Central memory CD4-positive, alpha-beta T cell (primary cell): ENCODE data around the gene MRTFA.
"Not testable (repeated sequence)": the region's sequence is repeated elsewhere in the genome, so short reads cannot be mapped to it uniquely, and the experiment has no call there.

Experiments used
- DNase-seq: peaks from one replicate; pipeline ENCODE4 v3.0.0; 2022

Gene MRTFA

GRCh38 chr22:40406063-40406890 lies 230.2 kb downstream of the MRTFA start:
- DNase-seq = no peak

- no peak for DNase-seq
Observed at GRCh38 chr22:40405178-40406062, 231.1 kb downstream of the MRTFA start.

- no peak for DNase-seq
Observed at GRCh38 chr22:40404251-40405177, 232.0 kb downstream of the MRTFA start.

DNA sequence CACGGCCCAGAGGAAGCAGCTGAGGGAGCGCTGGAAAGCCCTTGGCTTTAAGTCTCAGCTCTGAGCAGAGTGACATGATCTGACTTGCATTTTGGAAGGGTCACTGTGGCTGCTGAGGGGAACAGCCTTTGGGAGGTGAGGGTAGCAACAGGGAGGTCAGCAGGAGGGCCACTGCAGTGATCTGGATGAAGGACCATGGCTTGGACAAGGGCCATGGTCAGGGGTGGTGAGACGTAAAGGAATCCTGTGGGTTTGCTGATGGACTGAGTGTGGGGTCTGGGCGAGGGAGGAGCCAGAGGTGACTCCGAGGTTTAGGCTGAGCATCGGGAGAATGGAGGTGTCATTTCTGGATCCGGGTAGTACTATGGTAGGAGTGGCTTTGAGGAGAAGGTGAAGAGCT lies 232.9 kb downstream of the MRTFA start:
- no peak for DNase-seq

- DNase-seq = no peak
Observed at GRCh38 chr22:40403141-40403540, 233.4 kb downstream of the MRTFA start.

GRCh38 chr22:40401981-40402406 lies 234.5 kb downstream of the MRTFA start:
- no peak for DNase-seq

DNA sequence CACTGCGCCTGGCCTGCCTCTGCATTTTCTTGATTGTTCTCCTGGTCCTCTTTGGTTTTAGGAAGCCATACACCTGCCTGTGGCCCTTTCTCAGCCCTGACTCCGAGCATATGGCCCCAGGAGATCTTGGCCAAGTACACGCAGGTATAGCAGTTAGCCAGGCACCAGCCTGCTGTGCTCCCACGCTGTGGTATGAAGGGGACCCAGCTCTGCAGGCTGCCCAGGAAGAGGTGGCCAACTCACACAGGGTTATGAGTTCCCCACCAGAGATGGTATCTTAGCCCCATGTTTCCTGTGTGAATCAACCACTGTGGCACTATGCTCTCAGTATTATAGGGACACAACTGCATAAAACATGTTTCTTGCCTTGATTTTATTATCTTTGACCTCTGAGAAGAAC lies 235.0 kb downstream of the MRTFA start:
- peak; percentile 65 for DNase-seq

- DNase-seq = peak; percentile 66
Observed at GRCh38 chr22:40400159-40400558, 236.4 kb downstream of the MRTFA start.

- DNase-seq = no peak
Observed at GRCh38 chr22:40399621-40400020, 236.9 kb downstream of the MRTFA start.

GRCh38 chr22:40397396-40397795 lies 239.1 kb downstream of the MRTFA start:
- no peak for DNase-seq

DNA sequence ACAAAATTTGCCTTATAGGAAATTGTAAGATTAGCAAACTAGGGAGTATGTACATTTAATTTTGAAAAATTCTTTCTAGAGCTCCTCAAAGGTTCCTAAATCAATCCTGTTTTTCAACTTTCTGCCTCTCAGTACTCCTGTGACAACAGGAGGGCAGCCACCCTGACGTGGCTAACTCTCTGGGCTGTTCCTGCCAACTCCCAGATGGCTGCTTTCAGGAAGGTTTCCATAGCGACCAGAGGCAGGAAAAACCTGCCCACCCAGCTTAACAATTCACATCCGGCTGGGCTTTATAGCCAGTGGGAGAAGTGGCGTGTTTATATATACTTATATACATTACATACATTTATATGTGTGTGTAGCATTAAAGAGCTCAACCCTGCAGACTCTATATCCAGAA lies 239.6 kb downstream of the MRTFA start:
- no peak for DNase-seq

DNA sequence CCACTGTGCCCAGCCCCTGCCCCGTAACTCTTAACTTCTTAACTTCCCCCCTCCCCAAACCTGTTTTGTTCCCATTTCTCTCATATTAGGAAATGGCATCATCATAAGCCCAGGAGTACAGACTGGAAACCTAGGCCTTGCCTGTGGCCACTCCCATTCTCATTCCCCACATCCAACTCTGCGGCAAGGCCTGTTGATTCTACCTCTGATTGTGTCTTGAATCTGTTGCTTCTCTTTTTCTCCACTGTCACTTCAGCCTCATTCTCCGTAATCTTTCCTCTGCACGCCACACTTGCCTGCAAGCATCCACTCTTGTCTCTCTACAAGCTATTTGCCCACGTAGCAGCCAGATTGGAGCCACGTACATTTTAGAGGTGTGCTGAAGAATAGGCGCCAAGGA lies 240.9 kb downstream of the MRTFA start:
- DNase-seq = no peak

DNA sequence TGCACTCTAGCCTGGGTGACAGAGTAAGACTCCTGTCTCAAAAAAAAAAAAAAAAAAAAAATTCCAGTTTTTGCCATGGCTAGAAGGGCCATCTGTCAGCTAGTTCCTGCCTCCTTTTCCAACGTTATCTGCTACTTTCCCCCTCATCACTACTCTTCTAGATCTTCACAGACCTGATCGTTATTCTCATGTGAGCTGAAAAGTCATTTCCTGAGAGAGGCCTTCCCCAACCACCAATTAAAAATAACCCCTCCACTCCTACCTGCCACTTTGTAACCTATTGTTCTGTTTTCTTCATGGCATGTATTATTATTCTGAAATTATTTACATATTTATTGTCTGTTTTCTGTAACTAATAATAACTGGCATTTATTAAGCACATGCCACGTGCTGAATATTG lies 241.9 kb downstream of the MRTFA start:
- DNase-seq = no peak

GRCh38 chr22:40392618-40393017 lies 243.9 kb downstream of the MRTFA start:
- DNase-seq = no peak

DNA sequence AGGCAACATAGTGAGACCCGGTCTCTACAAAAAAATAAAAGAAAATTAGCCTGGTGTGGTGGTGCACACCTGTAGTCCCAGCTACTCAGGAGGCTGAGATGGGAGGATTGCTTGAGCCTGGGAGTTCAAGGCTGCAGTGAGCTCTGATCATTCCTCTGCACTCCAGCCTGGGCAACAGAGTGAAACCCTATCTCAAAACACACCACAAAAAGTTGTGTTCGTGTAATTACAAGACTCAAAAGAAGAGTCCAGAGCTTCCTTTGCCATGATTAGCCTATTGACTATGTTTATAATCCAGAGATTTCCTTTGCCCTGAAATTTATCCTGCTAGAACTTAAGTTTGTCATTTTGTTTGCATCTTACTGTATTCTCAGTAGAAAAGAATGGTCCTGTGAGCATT lies 245.1 kb downstream of the MRTFA start:
- DNase-seq = no peak

DNA sequence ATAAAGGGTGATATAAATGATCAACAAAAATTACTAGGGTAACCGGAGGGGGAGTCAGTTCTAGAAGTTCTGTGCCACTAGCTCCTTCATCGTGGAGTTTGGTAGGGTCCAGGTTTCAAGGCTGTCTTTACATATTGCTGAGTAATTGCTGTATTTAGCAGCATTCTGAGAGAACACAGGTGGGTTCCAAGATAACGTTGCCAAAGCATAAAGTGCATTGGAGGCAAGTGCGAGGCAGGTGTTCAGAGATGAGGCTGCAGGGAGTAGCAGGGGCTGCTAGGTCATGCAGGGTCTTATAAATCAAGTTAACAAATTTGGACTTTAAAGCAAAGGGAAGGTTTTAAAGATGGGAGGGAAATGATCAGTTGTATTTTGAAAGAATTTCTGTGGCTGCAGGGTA lies 248.3 kb downstream of the MRTFA start:
- no peak for DNase-seq

DNA sequence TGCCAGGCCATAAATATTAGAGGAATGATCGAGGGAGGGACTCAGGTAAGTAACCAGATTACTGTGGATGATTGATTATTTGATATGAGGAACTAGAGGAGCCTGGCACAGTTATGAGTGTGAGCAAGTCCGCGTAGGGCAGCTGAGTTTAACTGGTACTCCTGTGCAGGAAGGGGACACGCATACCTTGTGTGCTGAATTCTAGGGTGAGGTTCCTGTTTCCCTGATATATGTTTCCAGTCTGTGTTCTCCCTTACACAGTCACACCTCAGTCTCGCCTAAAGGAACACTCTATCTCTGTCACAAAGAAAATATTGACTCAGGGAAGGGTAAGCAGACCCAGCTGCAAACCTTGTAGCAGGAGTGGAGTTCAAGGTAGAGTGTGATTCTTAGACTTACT lies 248.8 kb downstream of the MRTFA start:
- DNase-seq = no peak

DNA sequence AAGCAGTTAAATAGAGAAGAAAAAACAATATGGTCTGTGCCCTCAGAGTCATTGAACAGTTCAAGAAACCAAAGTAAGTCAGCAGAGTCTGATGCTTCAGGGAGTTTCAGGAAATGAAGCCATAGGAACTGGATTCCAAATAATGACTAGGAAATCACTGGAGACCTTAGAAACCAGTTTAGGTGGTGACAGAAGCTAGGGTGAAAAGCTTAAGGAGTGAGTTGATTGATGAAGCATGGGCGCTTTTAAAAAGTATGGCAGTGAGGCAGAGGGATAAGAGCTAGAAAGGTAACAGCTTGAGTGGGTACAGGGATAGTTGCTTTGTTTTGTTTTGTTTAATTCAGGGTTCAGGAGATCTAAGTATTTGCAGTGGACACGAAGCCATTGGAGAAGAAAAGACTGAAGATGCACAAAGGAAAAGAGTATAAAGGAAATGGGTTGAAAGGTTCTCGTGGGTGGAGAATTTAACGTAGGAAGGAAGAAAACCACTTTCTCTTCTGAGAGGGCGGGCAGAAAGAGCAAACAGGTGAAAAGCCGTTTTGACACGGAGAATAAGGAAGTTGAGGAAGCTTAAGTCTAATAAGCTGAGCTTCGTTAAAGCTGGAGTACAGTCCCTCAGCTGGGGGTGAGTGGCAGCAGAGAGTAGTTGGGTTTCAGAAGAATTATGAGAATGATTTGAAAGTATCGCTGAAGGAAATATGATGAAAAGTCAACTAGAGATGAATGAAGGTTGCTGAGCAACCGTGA lies 251.3 kb downstream of the MRTFA start:
- DNase-seq = peak; percentile 59

GRCh38 chr22:40383905-40384304 lies 252.6 kb downstream of the MRTFA start:
- no peak for DNase-seq

GRCh38 chr22:40381461-40381860 lies 255.1 kb downstream of the MRTFA start:
- DNase-seq = no peak

DNA sequence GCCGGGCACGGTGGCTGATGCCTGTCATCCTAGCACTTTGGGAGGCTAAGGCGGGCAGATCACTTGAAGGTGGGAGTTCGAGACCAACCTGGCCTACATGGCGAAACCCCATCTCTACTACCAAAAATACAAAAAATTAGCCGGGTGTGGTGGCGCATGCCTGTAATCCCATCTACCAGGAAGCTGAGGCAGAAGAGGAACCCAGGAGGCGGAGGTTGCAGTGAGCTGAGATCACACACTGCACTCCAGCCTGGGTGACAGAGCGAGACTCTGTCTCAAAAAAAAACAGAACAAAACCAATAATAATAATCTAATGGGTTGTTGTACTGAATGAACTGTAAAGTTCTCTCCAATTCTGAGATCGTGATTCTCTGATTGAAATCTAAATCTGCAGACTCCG lies 258.1 kb downstream of the MRTFA start:
- not testable (repeated sequence) for DNase-seq

DNA sequence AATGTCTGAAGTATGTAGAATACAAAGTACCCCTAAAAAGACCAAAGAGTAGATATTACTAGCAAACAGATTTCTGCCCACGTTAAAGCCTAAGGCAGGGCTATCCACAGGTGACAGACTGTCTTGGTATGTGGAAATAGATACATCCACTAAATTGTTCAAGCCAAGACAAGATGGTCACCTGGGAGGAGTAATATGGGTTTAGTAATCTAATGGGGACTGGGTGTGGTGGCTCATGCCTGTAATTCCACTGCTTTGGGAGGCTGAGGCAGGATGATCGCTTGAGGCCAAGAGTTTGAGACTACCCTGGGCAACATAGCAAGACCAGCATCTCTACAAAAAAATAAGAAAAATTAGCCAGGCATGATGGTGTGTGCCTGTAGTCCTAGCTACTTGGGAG lies 258.6 kb downstream of the MRTFA start:
- no peak for DNase-seq
